ENCODE data around the gene SERPINB6. TPM values are rescaled to one million over a fixed set of nuclear protein-coding genes. Genes with fewer than 3 reads are reported as not detected.

The SERPINB6 gene
- polyA plus RNA-seq, 2 of the 4 experiments (the other 2 are of a cell fraction) = 104 to 126 TPM

DNA sequence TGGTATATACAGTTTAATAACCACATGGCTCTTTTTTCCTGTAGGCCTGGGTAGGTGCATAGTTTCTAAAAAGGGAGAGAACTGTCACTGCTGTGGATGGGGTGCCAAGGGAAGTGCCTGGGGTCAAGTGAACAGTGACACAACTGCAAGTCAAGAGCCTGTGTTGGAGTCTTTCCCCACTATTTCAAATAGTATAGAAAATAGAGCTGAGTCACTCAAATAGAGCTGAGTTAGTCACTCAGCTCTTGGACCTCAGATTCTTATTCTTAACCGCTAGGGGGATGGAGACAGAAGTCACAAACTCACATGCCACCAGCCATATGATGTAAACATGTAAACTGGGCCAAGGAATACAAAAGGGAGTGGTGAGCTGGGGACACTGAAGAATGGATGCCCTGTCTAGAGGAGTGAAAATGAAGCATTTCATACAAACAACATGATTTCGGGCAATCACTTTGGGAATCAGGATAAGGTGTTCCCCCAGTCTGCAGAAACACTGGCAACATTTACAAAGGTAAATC lies 30.5 kb upstream of the SERPINB6 start (continued):
- TF ChIP-seq REST (IDR thresholded peaks at IDR 0.05) = no peak
- TF ChIP-seq HOXB13 (CRISPR knock-in tag; IDR thresholded peaks at IDR 0.05; ENCODE audit: low read depth) = no peak
- no peak for TF ChIP-seq SREBF2 (IDR thresholded peaks at IDR 0.05)
- no peak for TF ChIP-seq ZNF302 (CRISPR knock-in tag; IDR thresholded peaks at IDR 0.05)
- TF ChIP-seq HOXA7 (CRISPR knock-in tag; IDR thresholded peaks at IDR 0.05) = no peak
- TF ChIP-seq PHF8 (IDR thresholded peaks at IDR 0.05; ENCODE audit: borderline replicate concordance, low read depth) = no peak
- TF ChIP-seq HDAC2 (IDR thresholded peaks at IDR 0.05) = no peak
- TF ChIP-seq ZC3H11A (IDR thresholded peaks at IDR 0.05) = no peak
- no peak for TF ChIP-seq BCL3 (IDR thresholded peaks at IDR 0.05)
- no peak for TF ChIP-seq POLR2A (IDR thresholded peaks at IDR 0.05; ENCODE audit: low read length)
- TF ChIP-seq CBX8 (IDR thresholded peaks at IDR 0.05) = no peak
- TF ChIP-seq MYC (IDR thresholded peaks at IDR 0.05; ENCODE audit: borderline replicate concordance, low read length) = no peak
- TF ChIP-seq, protein P1, sequence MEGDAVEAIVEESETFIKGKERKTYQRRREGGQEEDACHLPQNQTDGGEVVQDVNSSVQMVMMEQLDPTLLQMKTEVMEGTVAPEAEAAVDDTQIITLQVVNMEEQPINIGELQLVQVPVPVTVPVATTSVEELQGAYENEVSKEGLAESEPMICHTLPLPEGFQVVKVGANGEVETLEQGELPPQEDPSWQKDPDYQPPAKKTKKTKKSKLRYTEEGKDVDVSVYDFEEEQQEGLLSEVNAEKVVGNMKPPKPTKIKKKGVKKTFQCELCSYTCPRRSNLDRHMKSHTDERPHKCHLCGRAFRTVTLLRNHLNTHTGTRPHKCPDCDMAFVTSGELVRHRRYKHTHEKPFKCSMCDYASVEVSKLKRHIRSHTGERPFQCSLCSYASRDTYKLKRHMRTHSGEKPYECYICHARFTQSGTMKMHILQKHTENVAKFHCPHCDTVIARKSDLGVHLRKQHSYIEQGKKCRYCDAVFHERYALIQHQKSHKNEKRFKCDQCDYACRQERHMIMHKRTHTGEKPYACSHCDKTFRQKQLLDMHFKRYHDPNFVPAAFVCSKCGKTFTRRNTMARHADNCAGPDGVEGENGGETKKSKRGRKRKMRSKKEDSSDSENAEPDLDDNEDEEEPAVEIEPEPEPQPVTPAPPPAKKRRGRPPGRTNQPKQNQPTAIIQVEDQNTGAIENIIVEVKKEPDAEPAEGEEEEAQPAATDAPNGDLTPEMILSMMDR (IDR thresholded peaks at IDR 0.05) = peak; percentile 47
- no peak for TF ChIP-seq JUNB (IDR thresholded peaks at IDR 0.05)
- no peak for TF ChIP-seq E2F6 (IDR thresholded peaks at IDR 0.05; ENCODE audit: borderline replicate concordance, low read depth)
- TF ChIP-seq GATA3 (IDR thresholded peaks at IDR 0.05; ENCODE audit: borderline replicate concordance) = no peak
- TF ChIP-seq FOXS1 (CRISPR knock-in tag; IDR thresholded peaks at IDR 0.05) = no peak
- TF ChIP-seq USF2 (IDR thresholded peaks at IDR 0.05) = no peak
- no peak for TF ChIP-seq FOSB (CRISPR knock-in tag; IDR thresholded peaks at IDR 0.05)
- TF ChIP-seq CEBPB (IDR thresholded peaks at IDR 0.05) = no peak
- TF ChIP-seq, protein P2, sequence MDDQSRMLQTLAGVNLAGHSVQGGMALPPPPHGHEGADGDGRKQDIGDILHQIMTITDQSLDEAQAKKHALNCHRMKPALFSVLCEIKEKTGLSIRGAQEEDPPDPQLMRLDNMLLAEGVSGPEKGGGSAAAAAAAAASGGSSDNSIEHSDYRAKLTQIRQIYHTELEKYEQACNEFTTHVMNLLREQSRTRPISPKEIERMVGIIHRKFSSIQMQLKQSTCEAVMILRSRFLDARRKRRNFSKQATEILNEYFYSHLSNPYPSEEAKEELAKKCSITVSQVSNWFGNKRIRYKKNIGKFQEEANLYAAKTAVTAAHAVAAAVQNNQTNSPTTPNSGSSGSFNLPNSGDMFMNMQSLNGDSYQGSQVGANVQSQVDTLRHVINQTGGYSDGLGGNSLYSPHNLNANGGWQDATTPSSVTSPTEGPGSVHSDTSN (IDR thresholded peaks at IDR 0.05) = no peak
- TF ChIP-seq EHMT2 (IDR thresholded peaks at IDR 0.05; ENCODE audit: low read depth) = no peak
- peak; percentile 100 for TF ChIP-seq MAFK (IDR thresholded peaks at IDR 0.05; ENCODE audit: partially characterized antibody)
- no peak for TF ChIP-seq EHF (CRISPR knock-in tag; IDR thresholded peaks at IDR 0.05)
- peak; percentile 47; the same call in 2 of the 3 replicates for TF ChIP-seq SMC3 (IDR thresholded peaks at IDR 0.05)
- TF ChIP-seq, protein P3, sequence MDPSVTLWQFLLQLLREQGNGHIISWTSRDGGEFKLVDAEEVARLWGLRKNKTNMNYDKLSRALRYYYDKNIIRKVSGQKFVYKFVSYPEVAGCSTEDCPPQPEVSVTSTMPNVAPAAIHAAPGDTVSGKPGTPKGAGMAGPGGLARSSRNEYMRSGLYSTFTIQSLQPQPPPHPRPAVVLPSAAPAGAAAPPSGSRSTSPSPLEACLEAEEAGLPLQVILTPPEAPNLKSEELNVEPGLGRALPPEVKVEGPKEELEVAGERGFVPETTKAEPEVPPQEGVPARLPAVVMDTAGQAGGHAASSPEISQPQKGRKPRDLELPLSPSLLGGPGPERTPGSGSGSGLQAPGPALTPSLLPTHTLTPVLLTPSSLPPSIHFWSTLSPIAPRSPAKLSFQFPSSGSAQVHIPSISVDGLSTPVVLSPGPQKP (IDR thresholded peaks at IDR 0.05; ENCODE audit: low read depth, low read length) = no peak
- no peak for TF ChIP-seq NPAS2 (CRISPR knock-in tag; IDR thresholded peaks at IDR 0.05; ENCODE audit: borderline replicate concordance)
- TF ChIP-seq ZSCAN20 (CRISPR knock-in tag; IDR thresholded peaks at IDR 0.05) = no peak
- TF ChIP-seq, protein P4, sequence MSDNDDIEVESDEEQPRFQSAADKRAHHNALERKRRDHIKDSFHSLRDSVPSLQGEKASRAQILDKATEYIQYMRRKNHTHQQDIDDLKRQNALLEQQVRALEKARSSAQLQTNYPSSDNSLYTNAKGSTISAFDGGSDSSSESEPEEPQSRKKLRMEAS (IDR thresholded peaks at IDR 0.05) = peak; percentile 89
- TF ChIP-seq MAZ (IDR thresholded peaks at IDR 0.05; ENCODE audit: borderline replicate concordance, low read depth, low read length) = no peak
- no peak for TF ChIP-seq CBX2 (IDR thresholded peaks at IDR 0.05; ENCODE audit: borderline replicate concordance, low read depth)
- peak; percentile 95 for TF ChIP-seq NFE2L2 (conservative IDR thresholded peaks at IDR 0.05; ENCODE audit: low read length)
- peak; percentile 20 to 36; a peak in 2 of 5 replicates for TF ChIP-seq RAD21 (conservative IDR thresholded peaks at IDR 0.05 in 1 of 2, IDR thresholded peaks at IDR 0.05 in 1 of 2)
- TF ChIP-seq RARB (CRISPR knock-in tag; IDR thresholded peaks at IDR 0.05) = no peak
- TF ChIP-seq ESRRA (IDR thresholded peaks at IDR 0.05; ENCODE audit: borderline replicate concordance, low read length) = no peak

All from A549 (cell line).